Naive thymus-derived CD4-positive, alpha-beta T cell (primary cell): ENCODE measurements around the gene LINGO4. TPM values are rescaled to one million over a fixed set of nuclear protein-coding genes. Genes with fewer than 3 reads are reported as not detected.

ENCODE experiments used
- ATAC-seq: fragments of 150-1000 bp; cut with Tn5 transposase; 2 replicates; pipeline ENCODE4 v1.10.0; 2021; ENCODE audit warnings: mild to moderate bottlenecking, moderate library complexity
- CTCF ChIA-PET: fragments of 350-600 bp; sonication (Branson Sonifier 250); formaldehyde crosslinking; loops from one replicate; lab custom pipeline; 2021; ENCODE audit warnings: antibody characterized with exemption; lab: Charles Lee
- POLR2A ChIA-PET: fragments of 350-600 bp; sonication (Branson Sonifier 250); formaldehyde crosslinking; loops from one replicate; lab custom pipeline; 2021; ENCODE audit warnings: antibody characterized with exemption, inconsistent platforms; lab: Charles Lee
- DNase-seq, 9 donors: peaks; one replicate each; pipeline versions ENCODE4 v3.0.0 to v3.0.0-alpha.2; 2020 to 2022; ENCODE audit warnings: mixed read lengths in 1 of 9
- H3K27ac ChIP-seq: one replicate; pipeline ENCODE4 v1.7.0; 2013; ENCODE audit warnings: mild to moderate bottlenecking, low read depth, low read length, moderate library complexity
- H3K27me3 ChIP-seq, 2 donors: one replicate each; pipeline ENCODE4 v1.7.0; 2013; ENCODE audit warnings: low read length in 2 of 2, mild to moderate bottlenecking in 2 of 2, moderate library complexity in 2 of 2; ENCODE audit not compliant: control insufficient read depth in 2 of 2, insufficient read depth in 2 of 2
- H3K36me3 ChIP-seq, 3 experiments: 1 replicate in 2 of 3; 2 replicates in 1 of 3; pipeline ENCODE4 v1.7.0; 2013; ENCODE audit warnings: low read length in 3 of 3, mild to moderate bottlenecking in 3 of 3, moderate library complexity in 1 of 3; ENCODE audit not compliant: insufficient read depth in 3 of 3, control insufficient read depth in 2 of 3
- H3K4me1 ChIP-seq, 2 donors: one replicate each; pipeline ENCODE4 v1.7.0; 2013; ENCODE audit warnings: low read length in 2 of 2, mild to moderate bottlenecking in 2 of 2, moderate library complexity in 1 of 2; ENCODE audit not compliant: control insufficient read depth in 2 of 2, insufficient read depth in 2 of 2
- H3K4me3 ChIP-seq: 2 replicates; pipeline ENCODE4 v1.7.0; 2013; ENCODE audit warnings: mild to moderate bottlenecking, low read length
- H3K9me3 ChIP-seq, 3 experiments: 1 replicate in 2 of 3; 2 replicates in 1 of 3; pipeline ENCODE4 v1.7.0; 2013; ENCODE audit warnings: low read length in 3 of 3; ENCODE audit not compliant: control insufficient read depth in 2 of 3
- H3K27ac Mint-ChIP-seq, 9 donors: one replicate each; pipeline ENCODE4 v1.8.0; 2020 to 2022; ENCODE audit warnings: mixed read lengths in 9 of 9, mild to moderate bottlenecking in 8 of 9, moderate library complexity in 5 of 9, inconsistent platforms in 2 of 9
- H3K27me3 Mint-ChIP-seq, 5 donors: one replicate each; pipeline ENCODE4 v1.8.0; 2021 to 2022; ENCODE audit warnings: mixed read lengths in 5 of 5, mild to moderate bottlenecking in 1 of 5
- H3K36me3 Mint-ChIP-seq, 5 donors: one replicate each; pipeline ENCODE4 v1.8.0; 2020 to 2022; ENCODE audit warnings: mixed read lengths in 5 of 5, mild to moderate bottlenecking in 3 of 5, inconsistent platforms in 1 of 5
- H3K4me1 Mint-ChIP-seq, 7 donors: one replicate each; pipeline ENCODE4 v1.8.0; 2020 to 2022; ENCODE audit warnings: mixed read lengths in 7 of 7, mild to moderate bottlenecking in 3 of 7, inconsistent platforms in 1 of 7
- H3K4me3 Mint-ChIP-seq, 10 donors: one replicate each; pipeline ENCODE4 v1.8.0; 2020 to 2022; ENCODE audit warnings: mild to moderate bottlenecking in 10 of 10, mixed read lengths in 10 of 10, moderate library complexity in 6 of 10, inconsistent platforms in 2 of 10
- H3K9me3 Mint-ChIP-seq, 11 donors: one replicate each; pipeline ENCODE4 v1.8.0; 2020 to 2022; ENCODE audit warnings: mixed read lengths in 11 of 11, mild to moderate bottlenecking in 4 of 11, inconsistent platforms in 1 of 11, moderate library complexity in 1 of 11
- intact Hi-C, 2 donors: fragments of 100-400 bp; cut with micrococcal nuclease; formaldehyde crosslinking; loops; one replicate each; pipeline ENCODE4 v1.15.1; 2023
- polyA plus RNA-seq, 2 donors: library from polyadenylated mRNA; unstranded; fragments of 300-500 nt; fragmentation: Illumina TruSeq; gene quantifications; one replicate each; pipeline ENCODE4 v1.2.3, GENCODE V29; 2021
- total RNA-seq, 6 experiments: library from RNA in 5 of 6; stranded (reverse) in 5 of 6; gene quantifications; 1 replicate in 5 of 6; 2 replicates in 1 of 6; pipeline ENCODE4 v1.2.3 and lab custom pipeline; 2021 to 2026

LINGO4 gene
- total and polyA plus RNA-seq, 7 experiments from 2014 or later, result 0.07 to 0.24 TPM; not detected in 5

- CTCF ChIA-PET, result no interaction called here
Measured at GRCh38 chr1:151825204-151825603, 20.0 kb upstream of the LINGO4 start.

GRCh38 chr1:151823175-151823574, 18.0 kb upstream of the LINGO4 start:
- Histone ChIP-seq H3K4me1 (peaks cover 30 to 32% of the 10 kb centered on the region in 2 donors), H3K36me3 (no peaks in the 10 kb centered on the region), H3K4me3 (no peak overlapping the region), H3K27me3 (no peaks in the 10 kb centered on the region), H3K27ac (no peak overlapping the region), H3K9me3 (no peaks in the 10 kb centered on the region)
- no peak for ATAC-seq
- peak overlapping the region in 3 of 9 donors; percentile 26 to 89 (median 48) for H3K27ac Mint-ChIP-seq
- ChIA-PET CTCF (no interaction called here), POLR2A (interaction anchor here (1.0 kb wide), 1 partner anchor 11 kb away, joined by 3 read pairs; no protein-coding TSS in a partner anchor)
- H3K27me3 Mint-ChIP-seq, result no peaks in the 10 kb centered on the region
- H3K4me1 Mint-ChIP-seq, result peaks cover 8 to 55% (median 39%) of the 10 kb centered on the region in 7 donors
- intact Hi-C loops, result no loop called here
- no peaks in the 10 kb centered on the region for H3K9me3 Mint-ChIP-seq
- H3K4me3 Mint-ChIP-seq, result peak overlapping the region in 1 of 10 donors; percentile 41
- DNase-seq, result no peak
- H3K36me3 Mint-ChIP-seq, result no peaks in the 10 kb centered on the region

More at GRCh38 chr1:151825204-151825603, 20.0 kb upstream of the LINGO4 start:
- no peaks in the 10 kb centered on the region for H3K27me3 Mint-ChIP-seq
- Histone ChIP-seq H3K9me3 (no peaks in the 10 kb centered on the region), H3K4me1 (peaks cover 46 to 49% of the 10 kb centered on the region in 2 donors), H3K27me3 (no peaks in the 10 kb centered on the region), H3K4me3 (no peak overlapping the region), H3K27ac (no peak overlapping the region), H3K36me3 (no peaks in the 10 kb centered on the region)
- no peak for ATAC-seq
- no peaks in the 10 kb centered on the region for H3K9me3 Mint-ChIP-seq
- POLR2A ChIA-PET, result no interaction called here
- H3K27ac Mint-ChIP-seq, result peak overlapping the region in 4 of 9 donors; percentile 16 to 76 (median 38)
- no peaks in the 10 kb centered on the region for H3K36me3 Mint-ChIP-seq
- intact Hi-C loops, result no loop called here
- H3K4me3 Mint-ChIP-seq, result no peak overlapping the region
- no peak for DNase-seq
- peaks cover 21 to 69% (median 56%) of the 10 kb centered on the region in 7 donors for H3K4me1 Mint-ChIP-seq

GRCh38 chr1:151822404-151822803, 17.2 kb upstream of the LINGO4 start:
- Mint-ChIP-seq H3K9me3 (no peaks in the 10 kb centered on the region), H3K4me1 (peaks cover 4 to 49% (median 31%) of the 10 kb centered on the region in 7 donors), H3K27ac (peak overlapping the region in 1 of 9 donors; percentile 48), H3K36me3 (no peaks in the 10 kb centered on the region), H3K27me3 (no peaks in the 10 kb centered on the region), H3K4me3 (no peak overlapping the region)
- DNase-seq, result peak in 1 of 9 donors; percentile 69
- intact Hi-C loops, result no loop called here
- ATAC-seq, result no peak
- Histone ChIP-seq H3K4me3 (no peak overlapping the region), H3K27ac (no peak overlapping the region), H3K9me3 (no peaks in the 10 kb centered on the region), H3K27me3 (no peaks in the 10 kb centered on the region), H3K36me3 (no peaks in the 10 kb centered on the region), H3K4me1 (peaks cover 24 to 27% of the 10 kb centered on the region in 2 donors)
- POLR2A ChIA-PET, result no interaction called here
- CTCF ChIA-PET, result interaction anchor here (1.0 kb wide), 1 partner anchor 21 kb away, joined by 3 read pairs; no protein-coding TSS in a partner anchor

- Histone ChIP-seq H3K27me3 (no peaks in the 10 kb centered on the region), H3K9me3 (no peaks in the 10 kb centered on the region), H3K4me1 (peaks cover 21 to 32% of the 10 kb centered on the region in 2 donors), H3K36me3 (no peaks in the 10 kb centered on the region), H3K4me3 (no peak overlapping the region), H3K27ac (no peak overlapping the region)
- no peaks in the 10 kb centered on the region for H3K27me3 Mint-ChIP-seq
- CTCF ChIA-PET, result interaction anchor here (0.6 kb wide), 1 partner anchor 211 kb away, joined by 3 read pairs; no protein-coding TSS in a partner anchor
- POLR2A ChIA-PET, result interaction anchor here (1.6 kb wide), 1 partner anchor 18 kb away, joined by 4 read pairs; no protein-coding TSS in a partner anchor
- ATAC-seq, result peak; percentile 17
- H3K36me3 Mint-ChIP-seq, result no peaks in the 10 kb centered on the region
- H3K9me3 Mint-ChIP-seq, result no peaks in the 10 kb centered on the region
- DNase-seq, result no peak
- H3K27ac Mint-ChIP-seq, result peak overlapping the region in 4 of 9 donors; percentile 22 to 26 (median 24)
- intact Hi-C loops, result no loop called here
- peaks cover 15 to 57% (median 36%) of the 10 kb centered on the region in 7 donors for H3K4me1 Mint-ChIP-seq
- no peak overlapping the region for H3K4me3 Mint-ChIP-seq
Measured at GRCh38 chr1:151820940-151821339, 15.7 kb upstream of the LINGO4 start.

GRCh38 chr1:151819976-151820623, 14.9 kb upstream of the LINGO4 start:
- DNase-seq (no peak), ATAC-seq (no peak)
- intact Hi-C loops, result no loop called here
- ChIA-PET POLR2A (interaction anchor here (1.6 kb wide), 1 partner anchor 18 kb away, joined by 4 read pairs; no protein-coding TSS in a partner anchor), CTCF (interaction anchor here (0.6 to 0.8 kb wide), 2 partner anchors 91 to 210 kb away, joined by 3 read pairs; no protein-coding TSS in a partner anchor)
- H3K9me3 Mint-ChIP-seq, result no peaks in the 10 kb centered on the region
- peaks cover 21 to 65% (median 39%) of the 10 kb centered on the region in 7 donors for H3K4me1 Mint-ChIP-seq
- Histone ChIP-seq H3K9me3 (no peaks in the 10 kb centered on the region), H3K4me1 (peaks cover 26 to 40% of the 10 kb centered on the region in 2 donors), H3K36me3 (no peaks in the 10 kb centered on the region), H3K27ac (no peak overlapping the region), H3K4me3 (no peak overlapping the region), H3K27me3 (no peaks in the 10 kb centered on the region)
- peak overlapping the region in 4 of 9 donors; percentile 8 to 25 (median 20) for H3K27ac Mint-ChIP-seq
- no peak overlapping the region for H3K4me3 Mint-ChIP-seq
- no peaks in the 10 kb centered on the region for H3K36me3 Mint-ChIP-seq
- H3K27me3 Mint-ChIP-seq, result no peaks in the 10 kb centered on the region

- DNase-seq (no peak), ATAC-seq (no peak)
- Mint-ChIP-seq H3K27ac (peak overlapping the region in 3 of 9 donors; percentile 8 to 25 (median 17)), H3K36me3 (no peaks in the 10 kb centered on the region), H3K4me3 (no peak overlapping the region), H3K27me3 (no peaks in the 10 kb centered on the region), H3K9me3 (no peaks in the 10 kb centered on the region), H3K4me1 (peaks cover 21 to 63% (median 40%) of the 10 kb centered on the region in 7 donors)
- no peaks in the 10 kb centered on the region for H3K36me3 ChIP-seq
- H3K4me1 ChIP-seq, result peaks cover 27 to 47% of the 10 kb centered on the region in 2 donors
- no peaks in the 10 kb centered on the region for H3K27me3 ChIP-seq
- intact Hi-C loops, result no loop called here
- ChIA-PET POLR2A (interaction anchor here (1.6 kb wide), 1 partner anchor 17 kb away, joined by 4 read pairs; no protein-coding TSS in a partner anchor), CTCF (interaction anchor here (0.8 kb wide), 1 partner anchor 92 kb away, joined by 3 read pairs; no protein-coding TSS in a partner anchor)
- H3K27ac ChIP-seq, result no peak overlapping the region
- no peaks in the 10 kb centered on the region for H3K9me3 ChIP-seq
- no peak overlapping the region for H3K4me3 ChIP-seq
Measured at GRCh38 chr1:151819227-151819835, 14.1 kb upstream of the LINGO4 start.
